Esophagus (tissue), 2 donors: ENCODE data around the gene CXXC1. TPM values are rescaled to one million over a fixed set of nuclear protein-coding genes. Genes with fewer than 3 reads are reported as not detected.

Source experiments
- H3K27ac ChIP-seq, 2 donors: one replicate each; pipeline ENCODE4 v1.5.1; 2013; ENCODE audit warnings: low read depth in 2 of 2, mild to moderate bottlenecking in 2 of 2, inconsistent platforms in 1 of 2, low read length in 1 of 2, moderate library complexity in 1 of 2
- H3K27me3 ChIP-seq, 2 donors: one replicate each; pipeline ENCODE4 v1.6.1; 2013; ENCODE audit warnings: low read length in 2 of 2, control low read depth in 1 of 2, mild to moderate bottlenecking in 1 of 2; ENCODE audit not compliant: insufficient read depth in 2 of 2, control insufficient read depth in 1 of 2
- H3K36me3 ChIP-seq, 2 donors: one replicate each; pipeline ENCODE4 v1.6.1; 2013; ENCODE audit warnings: low read length in 1 of 2; ENCODE audit not compliant: control insufficient read depth in 2 of 2, insufficient read depth in 2 of 2
- H3K4me1 ChIP-seq, 2 donors: one replicate each; pipeline ENCODE4 v1.6.1; 2013; ENCODE audit warnings: low read length in 1 of 2; ENCODE audit not compliant: control insufficient read depth in 2 of 2, insufficient read depth in 2 of 2
- H3K4me3 ChIP-seq, 2 donors: one replicate each; pipeline ENCODE4 v1.5.1; 2013; ENCODE audit warnings: low read length in 2 of 2, mild to moderate bottlenecking in 2 of 2, low read depth in 1 of 2, moderate library complexity in 1 of 2
- H3K9me3 ChIP-seq, 2 donors: one replicate each; pipeline ENCODE4 v1.6.1; 2013; ENCODE audit warnings: mild to moderate bottlenecking in 2 of 2, low read depth in 1 of 2, low read length in 1 of 2, moderate library complexity in 1 of 2; ENCODE audit not compliant: control insufficient read depth in 2 of 2, insufficient read depth in 1 of 2
- WGBS, 2 donors: extraction: QIAGEN DNeasy Blood & Tissue Kit; methylation state at CpG; one replicate each; pipeline ENCODE4 v1.1.7; 2013; 5-methylcytosine and 5-hydroxymethylcytosine counted together
- polyA plus RNA-seq, 2 donors: library from polyadenylated mRNA; stranded (reverse); fragments of 200-250 nt; gene quantifications; one replicate each; pipeline ENCODE4 v1.2.3, GENCODE V29; 2013
- donor health status: healthy with polysubstance abuse.
- donor health status: Bipolar disorder and iron deficiency.

Gene CXXC1
- polyA plus RNA-seq, 2 donors, result 51.1 to 81.5 TPM

DNA sequence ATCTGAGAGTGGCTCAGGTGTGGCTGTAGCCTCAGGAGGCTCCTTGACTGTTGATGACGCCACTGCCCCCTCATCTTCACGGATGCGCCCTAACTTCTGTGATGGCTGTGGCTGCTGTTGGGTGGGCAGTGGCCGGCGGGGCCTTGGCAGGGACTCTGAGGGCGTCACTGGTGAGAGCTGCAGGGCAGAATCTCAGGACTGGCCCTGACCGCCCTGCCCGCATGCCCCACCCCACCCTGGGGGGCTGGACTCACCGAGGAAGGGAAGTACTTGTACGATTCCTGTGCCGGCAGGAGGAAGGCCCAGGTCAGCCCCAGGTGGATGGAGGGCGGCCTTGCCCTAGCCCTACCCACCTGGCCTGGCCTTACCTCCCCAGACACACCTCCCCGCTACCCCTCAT, 2.4 kb downstream of the CXXC1 start:
- Histone ChIP-seq H3K27me3 (no peaks in the 10 kb centered on the region), H3K36me3 (peaks cover 11 to 34% of the 10 kb centered on the region in 2 donors), H3K27ac (peak overlapping the region; percentile 9 to 81), H3K9me3 (no peaks in the 10 kb centered on the region), H3K4me1 (peaks cover 4 to 20% of the 10 kb centered on the region in 2 donors), H3K4me3 (no peak overlapping the region)
- 84 to 87% methylated on average over 13 of the region's 13 CpGs for WGBS, 2 donors

GRCh38 chr18:50284255-50284885, 3.1 kb downstream of the CXXC1 start:
- Histone ChIP-seq H3K4me3 (no peak overlapping the region), H3K27ac (peak overlapping the region; percentile 9 to 83), H3K4me1 (peaks cover 4 to 24% of the 10 kb centered on the region in 2 donors), H3K27me3 (no peaks in the 10 kb centered on the region), H3K9me3 (no peaks in the 10 kb centered on the region), H3K36me3 (peaks cover 11 to 34% of the 10 kb centered on the region in 2 donors)
- WGBS, 2 donors, result 74 to 81% methylated on average over 15 of the region's 15 CpGs

- no peak overlapping the region for H3K4me3 ChIP-seq
- WGBS, 2 donors, result 90% methylated on average over 29 of the region's 29 CpGs
- no peaks in the 10 kb centered on the region for H3K27me3 ChIP-seq
- peaks cover 11 to 34% of the 10 kb centered on the region in 2 donors for H3K36me3 ChIP-seq
- H3K9me3 ChIP-seq, result no peaks in the 10 kb centered on the region
- peak overlapping the region in 1 of 2 donors; percentile 83 for H3K27ac ChIP-seq
- peaks cover 4 to 24% of the 10 kb centered on the region in 2 donors for H3K4me1 ChIP-seq
Measured at GRCh38 chr18:50283469-50284209, 3.9 kb downstream of the CXXC1 start.

- Histone ChIP-seq H3K27ac (peak overlapping the region in 1 of 2 donors; percentile 98), H3K9me3 (no peaks in the 10 kb centered on the region)
Measured at GRCh38 chr18:50282521-50283335, 4.8 kb downstream of the CXXC1 start.

GRCh38 chr18:50281972-50282520, 5.4 kb downstream of the CXXC1 start:
- peaks cover 11 to 35% of the 10 kb centered on the region in 2 donors for H3K36me3 ChIP-seq
- H3K4me3 ChIP-seq, result peak overlapping the region; percentile 93 to 94
- H3K4me1 ChIP-seq, result peaks cover 4 to 24% of the 10 kb centered on the region in 2 donors
- H3K27ac ChIP-seq, result peak overlapping the region; percentile 98
- WGBS, 2 donors, result 33 to 39% methylated on average over 30 to 35 of the region's 35 CpGs
- no peaks in the 10 kb centered on the region for H3K27me3 ChIP-seq
- H3K9me3 ChIP-seq, result no peaks in the 10 kb centered on the region

More at GRCh38 chr18:50282521-50283335, 4.8 kb downstream of the CXXC1 start:
- H3K4me3 ChIP-seq, result no peak overlapping the region
- H3K27me3 ChIP-seq, result no peaks in the 10 kb centered on the region
- peaks cover 4 to 24% of the 10 kb centered on the region in 2 donors for H3K4me1 ChIP-seq
- 92 to 94% methylated on average over 42 of the region's 42 CpGs for WGBS, 2 donors
- H3K36me3 ChIP-seq, result peaks cover 11 to 34% of the 10 kb centered on the region in 2 donors

GRCh38 chr18:50281295-50281971, 6.1 kb downstream of the CXXC1 start, which contains the start of gene MBD1:
Gene MBD1 (minus strand): TSS chr18:50281523. CDS start chr18:50279992, 1,531 bp downstream.
- H3K4me1 ChIP-seq, result peaks cover 4 to 23% of the 10 kb centered on the region in 2 donors

GRCh38 chr18:50280707-50281294, 6.7 kb downstream of the CXXC1 start:
- Histone ChIP-seq H3K27me3 (no peaks in the 10 kb centered on the region), H3K27ac (peak overlapping the region; percentile 98), H3K9me3 (no peaks in the 10 kb centered on the region), H3K4me3 (peak overlapping the region; percentile 93 to 94), H3K4me1 (peaks cover 4 to 17% of the 10 kb centered on the region in 2 donors), H3K36me3 (peaks cover 23 to 46% of the 10 kb centered on the region in 2 donors)
- 1 to 2% methylated on average over 16 of the region's 16 CpGs for WGBS, 2 donors

More at GRCh38 chr18:50281295-50281971, 6.1 kb downstream of the CXXC1 start, which contains the start of gene MBD1:
- Histone ChIP-seq H3K9me3 (no peaks in the 10 kb centered on the region), H3K27ac (peak within 1 kb of the TSS; percentile 98), H3K36me3 (peaks cover 17 to 41% of the 10 kb centered on the region in 2 donors), H3K27me3 (no peaks in the 10 kb centered on the region), H3K4me3 (peak within 1 kb of the TSS; percentile 93 to 94)
- WGBS, 2 donors, result 0 to 1% methylated on average over 62 to 63 of the region's 63 CpGs

GRCh38 chr18:50279752-50280151, 7.7 kb downstream of the CXXC1 start:
- H3K36me3 ChIP-seq, result peaks cover 31 to 47% of the 10 kb centered on the region in 2 donors

More at GRCh38 chr18:50279752-50280151, 7.7 kb downstream of the CXXC1 start:
- WGBS, 2 donors, result 94% methylated on average over 7 of the region's 7 CpGs
- Histone ChIP-seq H3K4me3 (no peak overlapping the region), H3K27me3 (no peaks in the 10 kb centered on the region), H3K9me3 (no peaks in the 10 kb centered on the region), H3K27ac (no peak overlapping the region), H3K4me1 (peaks cover 4 to 10% of the 10 kb centered on the region in 2 donors)
